Measurements from ENCODE around the gene AGPS.

Gene AGPS

GRCh38 chr2:177533253-177533652 lies 140.7 kb downstream of the AGPS start:
- Histone ChIP-seq H3K4me2 (ENCODE audit: low read length) (no peak overlapping the region), H3K27me3 (ENCODE audit: low read depth, low read length) (no peaks in the 10 kb centered on the region), H3K79me2 (ENCODE audit: low read length) (no peaks in the 10 kb centered on the region), H4K20me1 (ENCODE audit: insufficient read depth, low read length) (no peaks in the 10 kb centered on the region), H3K27ac (ENCODE audit: low read length) (no peak overlapping the region), H3K36me3 (replicated peaks; ENCODE audit: low read depth, low read length) (no peaks in the 10 kb centered on the region), H3K9ac (ENCODE audit: low read length) (no peak overlapping the region), H3K9me3 (ENCODE audit: insufficient read depth, low read length) (no peaks in the 10 kb centered on the region), H3K4me3 (ENCODE audit: low read length) (no peak overlapping the region), H2AFZ (ENCODE audit: low read depth, low read length) (no peak overlapping the region), H3K4me1 (ENCODE audit: low read length) (peaks cover 14% of the 10 kb centered on the region)
- no peak for TF ChIP-seq CTCF (IDR thresholded peaks at IDR 0.05; ENCODE audit: low read depth, low read length)
- TF ChIP-seq EZH2phosphoT487 (IDR thresholded peaks at IDR 0.05; ENCODE audit: low read depth) = no peak

- Histone ChIP-seq H3K4me3 (ENCODE audit: low read length) (no peak overlapping the region), H3K27me3 (ENCODE audit: low read depth, low read length) (no peaks in the 10 kb centered on the region)
These were observed 142.4 kb downstream of the AGPS start for GRCh38 chr2:177535000-177535399.

GRCh38 chr2:177535958-177536504 lies 143.5 kb downstream of the AGPS start:
- Histone ChIP-seq H3K27me3 (ENCODE audit: low read depth, low read length) (no peaks in the 10 kb centered on the region), H3K4me2 (ENCODE audit: low read length) (no peak overlapping the region), H4K20me1 (ENCODE audit: insufficient read depth, low read length) (no peaks in the 10 kb centered on the region), H3K9me3 (ENCODE audit: insufficient read depth, low read length) (no peaks in the 10 kb centered on the region), H3K27ac (ENCODE audit: low read length) (no peak overlapping the region), H3K4me1 (ENCODE audit: low read length) (peaks cover 25% of the 10 kb centered on the region), H2AFZ (ENCODE audit: low read depth, low read length) (no peak overlapping the region), H3K79me2 (ENCODE audit: low read length) (no peaks in the 10 kb centered on the region), H3K36me3 (replicated peaks; ENCODE audit: low read depth, low read length) (no peaks in the 10 kb centered on the region), H3K9ac (ENCODE audit: low read length) (no peak overlapping the region), H3K4me3 (ENCODE audit: low read length) (no peak overlapping the region)
- TF ChIP-seq EZH2phosphoT487 (IDR thresholded peaks at IDR 0.05; ENCODE audit: low read depth) = no peak
- TF ChIP-seq CTCF (IDR thresholded peaks at IDR 0.05; ENCODE audit: low read depth, low read length) = no peak

More at GRCh38 chr2:177535000-177535399, 142.4 kb downstream of the AGPS start:
- Histone ChIP-seq H4K20me1 (ENCODE audit: insufficient read depth, low read length) (no peaks in the 10 kb centered on the region), H3K9ac (ENCODE audit: low read length) (no peak overlapping the region), H3K79me2 (ENCODE audit: low read length) (no peaks in the 10 kb centered on the region), H3K36me3 (replicated peaks; ENCODE audit: low read depth, low read length) (no peaks in the 10 kb centered on the region), H3K27ac (ENCODE audit: low read length) (no peak overlapping the region), H3K4me2 (ENCODE audit: low read length) (no peak overlapping the region), H3K9me3 (ENCODE audit: insufficient read depth, low read length) (no peaks in the 10 kb centered on the region), H2AFZ (ENCODE audit: low read depth, low read length) (no peak overlapping the region), H3K4me1 (ENCODE audit: low read length) (peaks cover 14% of the 10 kb centered on the region)
- TF ChIP-seq CTCF (IDR thresholded peaks at IDR 0.05; ENCODE audit: low read depth, low read length) (no peak), EZH2phosphoT487 (IDR thresholded peaks at IDR 0.05; ENCODE audit: low read depth) (no peak)

- H3K79me2 ChIP-seq (ENCODE audit: low read length) = no peaks in the 10 kb centered on the region
- H3K36me3 ChIP-seq (replicated peaks; ENCODE audit: low read depth, low read length) = no peaks in the 10 kb centered on the region
- no peak overlapping the region for H3K4me3 ChIP-seq (ENCODE audit: low read length)
- peaks cover 34% of the 10 kb centered on the region for H3K4me1 ChIP-seq (ENCODE audit: low read length)
- peak overlapping the region; percentile 15 for H3K4me2 ChIP-seq (ENCODE audit: low read length)
- no peak overlapping the region for H3K27ac ChIP-seq (ENCODE audit: low read length)
- H2AFZ ChIP-seq (ENCODE audit: low read depth, low read length) = no peak overlapping the region
- no peak for TF ChIP-seq EZH2phosphoT487 (IDR thresholded peaks at IDR 0.05; ENCODE audit: low read depth)
- TF ChIP-seq CTCF (IDR thresholded peaks at IDR 0.05; ENCODE audit: low read depth, low read length) = no peak
- no peak overlapping the region for H3K9ac ChIP-seq (ENCODE audit: low read length)
- H3K9me3 ChIP-seq (ENCODE audit: insufficient read depth, low read length) = no peaks in the 10 kb centered on the region
- H3K27me3 ChIP-seq (ENCODE audit: low read depth, low read length) = no peaks in the 10 kb centered on the region
- no peaks in the 10 kb centered on the region for H4K20me1 ChIP-seq (ENCODE audit: insufficient read depth, low read length)
These were observed 144.6 kb downstream of the AGPS start for GRCh38 chr2:177537213-177537612.

All from OCI-LY3 (cell line).